ENCODE data around the gene FBXO22.
"Not testable (repeated sequence)": the region's sequence is repeated elsewhere in the genome, so short reads cannot be mapped to it uniquely, and the experiment has no call there.

The FBXO22 gene

GRCh38 chr15:75921732-75922703 lies 18.3 kb downstream of the FBXO22 start:
- DNase-seq: no peak

GRCh38 chr15:75923756-75924155 lies 20.1 kb downstream of the FBXO22 start:
- no peak for DNase-seq

GRCh38 chr15:75924576-75924975 lies 20.9 kb downstream of the FBXO22 start:
- DNase-seq: no peak

- no peak for DNase-seq
Observed at GRCh38 chr15:75925440-75925839, 21.8 kb downstream of the FBXO22 start.

- DNase-seq: no peak
Observed at GRCh38 chr15:75926931-75927330, 23.3 kb downstream of the FBXO22 start.

- DNase-seq: no peak
Observed at GRCh38 chr15:75927601-75928000, 23.9 kb downstream of the FBXO22 start.

- DNase-seq: no peak
Observed at GRCh38 chr15:75928680-75929608, 25.3 kb downstream of the FBXO22 start.

GRCh38 chr15:75929799-75930565 lies 26.3 kb downstream of the FBXO22 start:
- no peak for DNase-seq

GRCh38 chr15:75930866-75931265 lies 27.2 kb downstream of the FBXO22 start:
- no peak for DNase-seq

GRCh38 chr15:75942464-75942863 lies 38.8 kb downstream of the FBXO22 start:
- DNase-seq: no peak

GRCh38 chr15:75943246-75943645 lies 39.6 kb downstream of the FBXO22 start:
- DNase-seq: no peak

- no peak for DNase-seq
Observed at GRCh38 chr15:75943713-75944215, 40.1 kb downstream of the FBXO22 start.

- peak; percentile 25 for DNase-seq
Observed at GRCh38 chr15:75945953-75946352, 42.3 kb downstream of the FBXO22 start.

GRCh38 chr15:75947092-75947491 lies 43.4 kb downstream of the FBXO22 start:
- no peak for DNase-seq

GRCh38 chr15:75948761-75949296 lies 45.2 kb downstream of the FBXO22 start:
- no peak for DNase-seq

GRCh38 chr15:75952525-75952924 lies 48.8 kb downstream of the FBXO22 start:
- DNase-seq: no peak

GRCh38 chr15:75955720-75956119 lies 52.0 kb downstream of the FBXO22 start:
- no peak for DNase-seq

GRCh38 chr15:75961331-75961730 lies 57.7 kb downstream of the FBXO22 start:
- DNase-seq: no peak

GRCh38 chr15:75966073-75966472 lies 62.4 kb downstream of the FBXO22 start:
- DNase-seq: no peak

- not testable (repeated sequence) for DNase-seq
Observed at GRCh38 chr15:75976766-75977165, 73.1 kb downstream of the FBXO22 start.

GRCh38 chr15:75981149-75981815 lies 77.6 kb downstream of the FBXO22 start:
- DNase-seq: no peak

GRCh38 chr15:75982468-75982867 lies 78.8 kb downstream of the FBXO22 start:
- no peak for DNase-seq
